Heart right ventricle (tissue), 16 donors: ENCODE data around the gene KLKB1. TPM values are rescaled to one million over a fixed set of nuclear protein-coding genes. Genes with fewer than 3 reads are reported as not detected.

Source experiments
- ATAC-seq, 8 donors: fragments of 200-7000 bp; cut with Tn5 transposase; one replicate each; pipeline ENCODE4 v1.9.1; 2020; ENCODE audit warnings: mild to moderate bottlenecking in 8 of 8, moderate library complexity in 8 of 8, moderate number of reproducible peaks in 1 of 8
- DNase-seq, 2 donors: peaks; one replicate each; pipeline ENCODE4 v3.0.0-alpha.2; 2020
- H3K27ac ChIP-seq, 10 donors: fragments of 200-600 bp; sonication (generic) in 2 of 10; one replicate each; pipeline versions ENCODE4 v1.5.0 to v1.8.0; 2020 to 2022; ENCODE audit warnings: mild to moderate bottlenecking in 3 of 10
- H3K27me3 ChIP-seq, 7 donors: fragments of 200-600 bp; one replicate each; pipeline ENCODE4 v1.8.0; 2021 to 2022; ENCODE audit warnings: mild to moderate bottlenecking in 2 of 7
- H3K36me3 ChIP-seq, 9 donors: fragments of 200-600 bp; sonication (generic) in 1 of 9; one replicate each; pipeline versions ENCODE4 v1.5.0 to v1.8.0; 2020 to 2022; ENCODE audit warnings: mild to moderate bottlenecking in 2 of 9
- H3K4me1 ChIP-seq, 9 donors: fragments of 200-600 bp; sonication (generic) in 1 of 9; one replicate each; pipeline versions ENCODE4 v1.5.0 to v1.8.0; 2020 to 2022; ENCODE audit warnings: mild to moderate bottlenecking in 4 of 9
- H3K4me3 ChIP-seq, 10 donors: fragments of 200-600 bp; sonication (generic) in 2 of 10; one replicate each; pipeline versions ENCODE4 v1.5.0 to v1.8.0; 2020 to 2022; ENCODE audit warnings: mild to moderate bottlenecking in 7 of 10, moderate library complexity in 2 of 10
- H3K9me3 ChIP-seq, 11 donors: fragments of 200-600 bp in 10 of 11; sonication (generic) in 2 of 11; one replicate each; pipeline versions ENCODE4 v1.5.0 to v1.8.0; 2013 to 2022; ENCODE audit warnings: mild to moderate bottlenecking in 2 of 11, control low read depth in 1 of 11, moderate library complexity in 1 of 11
- WGBS, 2 donors: extraction: QIAGEN DNeasy Blood & Tissue Kit; methylation state at CpG; one replicate each; pipeline ENCODE4 v1.1.7; 2013; ENCODE audit warnings: inconsistent platforms in 1 of 2; 5-methylcytosine and 5-hydroxymethylcytosine counted together
- intact Hi-C, 10 donors: fragments of 100-400 bp; cut with DNase I; formaldehyde crosslinking; loops; one replicate each; pipeline versions ENCODE4 v1.11.1 to v1.14.2; 2022
- polyA plus RNA-seq, 2 donors: library from polyadenylated mRNA; stranded (reverse); fragments of 200-250 nt; gene quantifications; one replicate each; pipeline ENCODE4 v1.2.3, GENCODE V29; 2013
- total RNA-seq, 10 donors: library from RNA; stranded (reverse); fragmentation: NEBNext Ultra II Directional in 3 of 10; extraction: Animal tissue kit (Norgen Biotek cat#: 25700) in 3 of 10; gene quantifications; one replicate each; pipeline versions ENCODE4 v1.2.1 to v1.2.4, GENCODE V29; 2021 to 2023
- TF ChIP-seq, protein P1 (sequence below), 9 donors: fragments of 200-600 bp; sonication (generic) in 2 of 9; IDR thresholded peaks; one replicate each; pipeline versions ENCODE4 v1.5.0 to v1.8.0; 2021 to 2022; ENCODE audit warnings: antibody characterized with exemption in 9 of 9, mild to moderate bottlenecking in 5 of 9, moderate library complexity in 1 of 9
- donor health status: Arrhythmogenic right ventricular cardiomyopathy.
- donor health status: ischemic (EF 13 %, LVEDD 7.1; RV severe dilation, severe dysfunction).
- donor health status: healthy with polysubstance abuse.
- donor health status: DM: no; HTN: yes; CAD: no.
- donor health status: DM: no; HTN: no; CAD: no.
- donor health status: ischemic (EF 25% LVEDD 6.9; RV normal size, moderate dysfunction).
- donor health status: ischemic (EF 25% LVEDD 5.7; RV mildly dilated, moderate dysfunction).
- donor health status: healthy.
- donor health status: DM: yes; HTN: yes; CAD: no.
- donor health status: Ischemic cardiomyopathy.
- donor health status: ischemic (EF 35%, LVEDD 5.7; RV mildly dilated, moderate dysfunction).
- donor health status: nonischemic (EF 11% LVEDD 7.7; RV severe dilation, severe dysfunction).
- donor health status: DM: yes; HTN: yes; CAD: no.
- donor health status: PGD.
- donor health status: ischemic (EF 29% LVEDD 5.4; RV normal size, mild dysfunction).
- donor health status: nonischemic (EF 23%, LVEDD 6.1; RV moderate dilation, normal function).

Gene KLKB1
- total and polyA plus RNA-seq, 12 donors, result 0.23 to 3.7 (median 1.1) TPM

DNA sequence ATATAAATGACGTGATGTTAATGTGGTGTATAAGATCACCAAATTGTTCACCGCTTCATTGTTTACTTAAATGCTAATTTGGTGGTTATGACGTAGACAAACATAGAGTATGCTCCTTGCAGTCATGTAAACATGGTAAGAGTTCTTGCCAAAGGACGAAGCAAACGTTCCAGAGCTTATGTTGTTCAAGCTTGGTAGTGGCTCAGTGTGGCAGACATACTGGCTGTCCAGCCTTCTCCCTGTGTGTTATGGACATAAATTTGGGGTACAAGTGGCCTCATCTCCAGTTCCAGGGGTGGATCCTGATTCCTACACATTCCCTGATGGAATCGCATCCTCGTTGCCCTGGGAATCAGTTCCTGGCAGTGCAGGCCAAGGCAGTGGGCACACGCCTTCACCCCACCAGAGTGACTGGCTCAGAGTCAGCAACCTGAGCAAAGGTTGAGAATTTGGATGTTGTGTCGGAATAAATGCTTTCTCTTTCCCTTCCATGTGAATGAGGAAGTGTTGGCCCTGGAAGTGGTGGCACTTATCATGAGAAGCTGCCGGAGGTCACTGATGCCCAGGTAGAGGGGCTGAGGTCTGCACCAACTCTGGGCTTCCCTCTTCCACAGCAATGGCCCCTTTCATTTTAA lies 64.1 kb downstream of the KLKB1 start:
- no peak overlapping the region for H3K27ac ChIP-seq
- intact Hi-C loops, result no loop called here
- H3K27me3 ChIP-seq, result peaks cover 0 to 36% (median 6%) of the 10 kb centered on the region in 7 donors
- no peak overlapping the region for H3K4me3 ChIP-seq
- TF ChIP-seq, protein P1, sequence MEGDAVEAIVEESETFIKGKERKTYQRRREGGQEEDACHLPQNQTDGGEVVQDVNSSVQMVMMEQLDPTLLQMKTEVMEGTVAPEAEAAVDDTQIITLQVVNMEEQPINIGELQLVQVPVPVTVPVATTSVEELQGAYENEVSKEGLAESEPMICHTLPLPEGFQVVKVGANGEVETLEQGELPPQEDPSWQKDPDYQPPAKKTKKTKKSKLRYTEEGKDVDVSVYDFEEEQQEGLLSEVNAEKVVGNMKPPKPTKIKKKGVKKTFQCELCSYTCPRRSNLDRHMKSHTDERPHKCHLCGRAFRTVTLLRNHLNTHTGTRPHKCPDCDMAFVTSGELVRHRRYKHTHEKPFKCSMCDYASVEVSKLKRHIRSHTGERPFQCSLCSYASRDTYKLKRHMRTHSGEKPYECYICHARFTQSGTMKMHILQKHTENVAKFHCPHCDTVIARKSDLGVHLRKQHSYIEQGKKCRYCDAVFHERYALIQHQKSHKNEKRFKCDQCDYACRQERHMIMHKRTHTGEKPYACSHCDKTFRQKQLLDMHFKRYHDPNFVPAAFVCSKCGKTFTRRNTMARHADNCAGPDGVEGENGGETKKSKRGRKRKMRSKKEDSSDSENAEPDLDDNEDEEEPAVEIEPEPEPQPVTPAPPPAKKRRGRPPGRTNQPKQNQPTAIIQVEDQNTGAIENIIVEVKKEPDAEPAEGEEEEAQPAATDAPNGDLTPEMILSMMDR (IDR thresholded peaks at IDR 0.05), result no peak
- no peak for DNase-seq
- H3K4me1 ChIP-seq, result no peaks in the 10 kb centered on the region
- 86 to 88% methylated on average over 10 of the region's 10 CpGs for WGBS, 2 donors
- H3K36me3 ChIP-seq, result no peaks in the 10 kb centered on the region
- no peak for ATAC-seq
- H3K9me3 ChIP-seq, result no peaks in the 10 kb centered on the region

DNA sequence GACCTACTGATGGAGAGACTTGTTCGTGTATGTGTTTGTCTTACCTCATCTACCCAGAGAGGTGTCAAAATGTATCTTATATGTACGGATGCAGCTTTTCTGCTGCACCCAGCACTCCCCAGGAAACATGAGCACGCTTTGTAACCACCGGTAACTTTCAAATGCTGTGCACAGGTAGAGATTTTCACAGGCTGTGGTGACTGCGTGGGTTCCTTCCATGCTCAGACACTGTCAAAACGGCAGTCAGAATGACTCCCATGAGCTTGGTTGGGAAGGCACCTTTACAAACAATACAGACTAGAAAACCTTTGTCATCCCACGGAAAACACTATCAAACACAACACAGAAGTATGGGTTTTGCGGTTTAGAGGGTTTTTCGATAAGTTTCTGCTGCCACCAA lies 66.9 kb downstream of the KLKB1 start:
- Histone ChIP-seq H3K4me1 (peaks cover 0 to 10% (median 0%) of the 10 kb centered on the region in 9 donors), H3K27me3 (peaks cover 6 to 56% (median 28%) of the 10 kb centered on the region in 7 donors), H3K27ac (no peak overlapping the region), H3K36me3 (no peaks in the 10 kb centered on the region), H3K9me3 (no peaks in the 10 kb centered on the region), H3K4me3 (no peak overlapping the region)
- DNase-seq (no peak), ATAC-seq (no peak)
- TF ChIP-seq, protein P1 (IDR thresholded peaks at IDR 0.05), result no peak
- intact Hi-C loops, result no loop called here
- WGBS, 2 donors, result 85 to 87% methylated on average over 9 of the region's 9 CpGs

DNA sequence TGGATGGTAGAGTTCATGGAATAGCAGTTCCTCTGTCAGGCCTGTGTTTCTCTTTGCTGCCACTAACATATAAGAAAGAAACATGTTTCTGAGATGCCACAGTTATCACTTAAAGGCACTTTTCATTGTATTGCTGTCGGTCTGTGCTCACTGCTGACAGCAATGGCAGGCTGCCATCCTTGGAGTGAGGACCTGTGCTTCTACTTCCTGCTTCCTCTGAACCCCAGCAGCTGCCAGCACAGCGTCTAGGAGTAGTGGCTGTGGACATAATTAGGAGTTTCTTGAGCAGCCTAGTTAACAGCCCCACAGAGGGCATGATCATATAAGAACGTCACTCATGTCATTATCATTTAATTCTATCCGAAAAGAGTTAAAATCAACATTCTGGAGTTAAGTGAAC lies 69.2 kb downstream of the KLKB1 start:
- TF ChIP-seq, protein P1 (IDR thresholded peaks at IDR 0.05), result no peak
- no peak for ATAC-seq
- WGBS, 2 donors, result 33 to 38% methylated on average over 4 of the region's 4 CpGs
- DNase-seq, result no peak
- H3K9me3 ChIP-seq, result no peaks in the 10 kb centered on the region
- H3K27ac ChIP-seq, result no peak overlapping the region
- intact Hi-C loops, result loop anchor here in 8 of 10 donors (2.0 to 5.0 kb wide), 4 partner anchors 176 to 292 kb away; no protein-coding TSS in a partner anchor
- H3K4me1 ChIP-seq, result peaks cover 0 to 10% (median 0%) of the 10 kb centered on the region in 9 donors
- H3K27me3 ChIP-seq, result peaks cover 6 to 75% (median 44%) of the 10 kb centered on the region in 7 donors
- H3K4me3 ChIP-seq, result no peak overlapping the region
- no peaks in the 10 kb centered on the region for H3K36me3 ChIP-seq

DNA sequence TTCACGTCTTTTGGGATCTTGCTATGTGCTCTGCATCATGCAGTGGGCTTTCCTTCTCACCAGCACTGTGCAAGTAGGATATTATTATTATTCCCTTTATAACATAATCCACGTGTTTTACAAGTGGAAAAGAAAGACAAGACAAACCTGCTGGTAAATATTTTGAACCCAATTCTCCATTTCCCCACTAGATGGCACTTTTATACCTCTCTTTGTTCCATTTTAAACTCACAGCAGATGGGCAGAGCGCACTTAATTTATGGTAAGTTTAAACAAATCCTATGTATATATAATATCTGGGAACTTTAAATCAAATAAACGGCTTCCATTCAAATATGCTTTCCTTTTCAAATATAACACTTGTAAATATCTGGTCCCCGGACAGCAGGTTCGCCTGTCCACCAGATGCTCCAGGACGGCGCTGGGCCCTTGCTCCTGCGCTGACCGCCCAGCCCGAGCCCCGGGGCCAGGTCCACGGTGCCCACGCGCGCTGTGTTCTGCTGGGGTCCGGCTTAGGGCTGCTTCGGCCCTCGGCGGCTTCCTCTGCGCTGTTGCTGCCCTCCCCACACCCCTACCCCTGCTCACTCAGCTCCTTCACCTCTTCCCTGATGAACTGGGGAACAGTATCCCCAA lies 69.8 kb downstream of the KLKB1 start:
- ATAC-seq (no peak), DNase-seq (no peak)
- Histone ChIP-seq H3K27me3 (peaks cover 6 to 82% (median 47%) of the 10 kb centered on the region in 7 donors), H3K27ac (no peak overlapping the region), H3K9me3 (no peaks in the 10 kb centered on the region), H3K4me1 (peaks cover 0 to 10% (median 0%) of the 10 kb centered on the region in 9 donors), H3K4me3 (no peak overlapping the region), H3K36me3 (no peaks in the 10 kb centered on the region)
- TF ChIP-seq, protein P1 (IDR thresholded peaks at IDR 0.05), result peak; percentile 42 to 75 (median 65)
- intact Hi-C loops, result loop anchor here in 9 of 10 donors (1.0 to 5.0 kb wide), 5 partner anchors 175 to 292 kb away; no protein-coding TSS in a partner anchor
- WGBS, 2 donors, result 60 to 63% methylated on average over 21 of the region's 21 CpGs
